GM12874 (cell line): ENCODE results near the gene INTS3.

ENCODE experiments used
- TF ChIP-seq, protein P1 (sequence below): IDR thresholded peaks from 2 replicates; pipeline ENCODE4 v1.5.1; 2011; ENCODE audit warnings: low read depth, mild to moderate bottlenecking, control low read depth, low read length, moderate library complexity; ENCODE audit not compliant: insufficient read depth

The INTS3 gene

GRCh38 chr1:153818876-153819275, 91.0 kb downstream of the INTS3 start:
- TF ChIP-seq, protein P1, sequence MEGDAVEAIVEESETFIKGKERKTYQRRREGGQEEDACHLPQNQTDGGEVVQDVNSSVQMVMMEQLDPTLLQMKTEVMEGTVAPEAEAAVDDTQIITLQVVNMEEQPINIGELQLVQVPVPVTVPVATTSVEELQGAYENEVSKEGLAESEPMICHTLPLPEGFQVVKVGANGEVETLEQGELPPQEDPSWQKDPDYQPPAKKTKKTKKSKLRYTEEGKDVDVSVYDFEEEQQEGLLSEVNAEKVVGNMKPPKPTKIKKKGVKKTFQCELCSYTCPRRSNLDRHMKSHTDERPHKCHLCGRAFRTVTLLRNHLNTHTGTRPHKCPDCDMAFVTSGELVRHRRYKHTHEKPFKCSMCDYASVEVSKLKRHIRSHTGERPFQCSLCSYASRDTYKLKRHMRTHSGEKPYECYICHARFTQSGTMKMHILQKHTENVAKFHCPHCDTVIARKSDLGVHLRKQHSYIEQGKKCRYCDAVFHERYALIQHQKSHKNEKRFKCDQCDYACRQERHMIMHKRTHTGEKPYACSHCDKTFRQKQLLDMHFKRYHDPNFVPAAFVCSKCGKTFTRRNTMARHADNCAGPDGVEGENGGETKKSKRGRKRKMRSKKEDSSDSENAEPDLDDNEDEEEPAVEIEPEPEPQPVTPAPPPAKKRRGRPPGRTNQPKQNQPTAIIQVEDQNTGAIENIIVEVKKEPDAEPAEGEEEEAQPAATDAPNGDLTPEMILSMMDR, result no peak
